A549 (cell line): ENCODE data around the gene GRK1. TPM values are rescaled to one million over a fixed set of nuclear protein-coding genes. Genes with fewer than 3 reads are reported as not detected.

Experiments
- ATAC-seq, 2 experiments: fragments of 200-7000 bp in 1 of 2; fragments of >200 bp in 1 of 2; cut with Nextera tagmentation in 1 of 2; cut with Tn5 transposase in 1 of 2; 3 replicates each; pipeline versions ENCODE4 v1.8.0 to v1.9.1; 2018 to 2020; ENCODE audit warnings: mild to moderate bottlenecking in 1 of 2, moderate library complexity in 1 of 2
- CTCF ChIA-PET: fragments of 300-600 bp; sonication (Branson Sonifier 250); formaldehyde crosslinking; extraction: SDS; loops from one replicate; lab custom pipeline; 2021; ENCODE audit warnings: antibody characterized with exemption, inconsistent platforms; lab: Yijun Ruan, JAX
- POLR2A ChIA-PET: fragments of 350-600 bp; formaldehyde crosslinking; extraction: SDS; loops from one replicate; lab custom pipeline; 2021; ENCODE audit warnings: antibody characterized with exemption, inconsistent platforms; lab: Yijun Ruan, JAX
- DNase-seq, 2 experiments: peaks; one replicate each; pipeline versions ENCODE4 v3.0.0 to v3.0.0-alpha.2; 2011 to 2016; ENCODE audit warnings: low read depth in 1 of 2, low spot score in 1 of 2
- FAIRE-seq: peaks from 2 replicates; lab custom pipeline; 2011; peaks lifted over from hg19 to GRCh38; lab: Jason Lieb, UNC
- H3K27ac ChIP-seq, 2 experiments: fragments of >200 bp; sonication (Bioruptor Twin); formaldehyde crosslinking; 3 replicates each; pipeline ENCODE4 v1.5.1; 2016 to 2017
- H3K4me1 ChIP-seq: fragments of >200 bp; sonication (Bioruptor Twin); formaldehyde crosslinking; 3 replicates; pipeline ENCODE4 v1.6.1; 2016
- H3K4me2 ChIP-seq: fragments of >200 bp; sonication (Bioruptor Twin); formaldehyde crosslinking; 3 replicates; pipeline ENCODE4 v1.6.1; 2016
- H3K4me3 ChIP-seq: fragments of >200 bp; sonication (Bioruptor Twin); formaldehyde crosslinking; 3 replicates; pipeline ENCODE4 v1.5.1; 2016
- H3K9me3 ChIP-seq: fragments of >200 bp; sonication (Bioruptor Twin); formaldehyde crosslinking; 3 replicates; pipeline ENCODE4 v1.6.1; 2016
- BCL3 ChIP-seq: fragments of >200 bp; sonication (Bioruptor Twin); formaldehyde crosslinking; IDR thresholded peaks from 3 replicates; pipeline ENCODE4 v1.6.1; 2016
- CHD2 ChIP-seq: fragments of 150-350 bp; IDR thresholded peaks from 2 replicates; pipeline ENCODE4 v1.6.1; 2014; ENCODE audit warnings: low read length; ENCODE audit not compliant: partially characterized antibody
- CTCF ChIP-seq: fragments of >200 bp; sonication (Bioruptor Twin); formaldehyde crosslinking; IDR thresholded peaks from 3 replicates; pipeline ENCODE4 v1.5.1; 2016
- E2F6 ChIP-seq: IDR thresholded peaks from 2 replicates; pipeline ENCODE4 v1.6.1; 2012; ENCODE audit warnings: low read depth, borderline replicate concordance
- EHMT2 ChIP-seq: fragments of 200-600 bp; sonication (generic); IDR thresholded peaks from 2 replicates; pipeline ENCODE4 v1.6.1; 2016; ENCODE audit warnings: antibody characterized with exemption, low read depth, mild to moderate bottlenecking, moderate library complexity
- EP300 ChIP-seq, 2 experiments: fragments of >200 bp; sonication (Bioruptor Twin); formaldehyde crosslinking; IDR thresholded peaks; 2 replicates in 1 of 2; 3 replicates in 1 of 2; pipeline ENCODE4 v1.6.1; 2016 to 2017
- ESRRA ChIP-seq: fragments of 150-350 bp; IDR thresholded peaks from 2 replicates; pipeline ENCODE4 v1.6.1; 2014; ENCODE audit warnings: mild to moderate bottlenecking, low read length, borderline replicate concordance
- FOXS1 ChIP-seq: fragments of 250-450 bp; sonication (Bioruptor Pico); IDR thresholded peaks from 2 replicates; pipeline ENCODE4 v1.5.0; 2020; ENCODE audit warnings: mild to moderate bottlenecking, moderate library complexity
- GATA3 ChIP-seq: IDR thresholded peaks from 2 replicates; pipeline ENCODE4 v1.6.1; 2012; ENCODE audit warnings: borderline replicate concordance
- HOXA7 ChIP-seq: fragments of 250-450 bp; sonication (Bioruptor Pico); IDR thresholded peaks from 2 replicates; pipeline ENCODE4 v1.5.0; 2020; ENCODE audit warnings: mild to moderate bottlenecking, moderate library complexity
- KDM5A ChIP-seq: fragments of 200-600 bp; sonication (generic); IDR thresholded peaks from 2 replicates; pipeline ENCODE4 v1.6.1; 2016; ENCODE audit warnings: antibody characterized with exemption, mild to moderate bottlenecking
- MAX ChIP-seq: IDR thresholded peaks from 2 replicates; pipeline ENCODE4 v1.6.1; 2012
- MYC ChIP-seq: IDR thresholded peaks from 2 replicates; pipeline ENCODE4 v1.6.1; 2012; ENCODE audit warnings: mild to moderate bottlenecking, inconsistent platforms, low read length, improper control_type of control experiment, borderline replicate concordance
- NR3C1 ChIP-seq: fragments of >200 bp; sonication (Bioruptor Twin); formaldehyde crosslinking; IDR thresholded peaks from 3 replicates; pipeline ENCODE4 v1.6.1; 2017
- RCOR1 ChIP-seq: fragments of 150-350 bp; IDR thresholded peaks from 2 replicates; pipeline ENCODE4 v1.6.1; 2014; ENCODE audit warnings: antibody characterized with exemption, low read length, low read depth
- REST ChIP-seq: fragments of 200-600 bp; sonication (generic); IDR thresholded peaks from 2 replicates; pipeline ENCODE4 v1.6.1; 2016; ENCODE audit warnings: antibody characterized with exemption, mild to moderate bottlenecking, moderate library complexity
- SMC3 ChIP-seq: fragments of >200 bp; sonication (Bioruptor Twin); formaldehyde crosslinking; IDR thresholded peaks from 3 replicates; pipeline ENCODE4 v1.6.1; 2018; ENCODE audit warnings: inconsistent platforms
- TFCP2L1 ChIP-seq: fragments of 250-450 bp; sonication (Bioruptor Pico); IDR thresholded peaks from 2 replicates; pipeline ENCODE4 v1.5.0; 2021; ENCODE audit warnings: mild to moderate bottlenecking
- TP53 ChIP-seq: fragments of 250-450 bp; sonication (Bioruptor Pico); IDR thresholded peaks from 2 replicates; pipeline ENCODE4 v1.5.0; 2021; ENCODE audit warnings: mild to moderate bottlenecking, moderate library complexity
- ZC3H11A ChIP-seq: fragments of 450-650 bp; IDR thresholded peaks from 2 replicates; pipeline ENCODE4 v1.6.1; 2014; ENCODE audit warnings: antibody characterized with exemption, mild to moderate bottlenecking
- WGBS: methylation state at CpG from one replicate; pipeline ENCODE4 v1.1.6; 2017; ENCODE audit errors: missing lambda C conversion rate; 5-methylcytosine and 5-hydroxymethylcytosine counted together
- polyA plus RNA-seq, 4 experiments: library from polyadenylated mRNA; depleted of rRNA in 3 of 4; stranded (reverse); fragments of >200 nt; fragmentation: RNase III in 1 of 4; extraction: RNeasy Plus Mini Kit Qiagen cat#74134 plus additional on column Dnase treatment in 1 of 4; gene quantifications; 2 replicates in 3 of 4; 3 replicates in 1 of 4; pipeline ENCODE4 v1.2.3, GENCODE V29; 2011 to 2017

Gene GRK1
- polyA plus RNA-seq, 2 of the 4 experiments (the other 2 are of a cell fraction): not detected

GRCh38 chr13:113622791-113623490 lies 44.1 kb upstream of the GRK1 start:
- FAIRE-seq (no peak), ATAC-seq (no peak; a peak in 1 of 6 replicates)
- Histone ChIP-seq H3K4me3 (no peak overlapping the region), H3K4me2 (no peak overlapping the region), H3K9me3 (no peaks in the 10 kb centered on the region)
- 88% methylated on average over 22 of the region's 29 CpGs for WGBS
- TF ChIP-seq REST: no peak
- no peak for TF ChIP-seq GATA3
- no peak for TF ChIP-seq FOXS1 (CRISPR knock-in tag)
- TF ChIP-seq TP53 (CRISPR knock-in tag): no peak
- no peak for TF ChIP-seq EHMT2
- no peak for TF ChIP-seq KDM5A
- TF ChIP-seq MAX: no peak
- no peak for TF ChIP-seq ZC3H11A
- no peak for TF ChIP-seq SMC3
- no peak for TF ChIP-seq NR3C1
- no peak for TF ChIP-seq ESRRA
- TF ChIP-seq MYC: no peak
- no peak for TF ChIP-seq RCOR1
- no peak for TF ChIP-seq TFCP2L1 (CRISPR knock-in tag)
- no peak for TF ChIP-seq EP300 (IDR thresholded peaks at IDR 0.05)
- TF ChIP-seq CTCF: no peak
- TF ChIP-seq HOXA7 (CRISPR knock-in tag): no peak
- no peak for TF ChIP-seq CHD2
- no peak for TF ChIP-seq BCL3
- no peak for TF ChIP-seq E2F6
- TF ChIP-seq, all 56 proteins: peak for 0
- H3K4me1 ChIP-seq: no peaks in the 10 kb centered on the region
- no peak overlapping the region for H3K27ac ChIP-seq
- POLR2A ChIA-PET: no interaction called here
- CTCF ChIA-PET: no interaction called here
- DNase-seq: no peak
